ENCODE results near the gene CD3G.

The CD3G gene

GRCh38 chr11:118375978-118376377 is 31.8 kb downstream of the CD3G start:
- H3K4me1 ChIP-seq (ENCODE audit: control insufficient read depth, insufficient read depth, low read length, unreplicated experiment), result no peaks in the 10 kb centered on the region
- H3K4me3 ChIP-seq (ENCODE audit: low read depth, low read length), result no peak overlapping the region
- peaks cover 35% of the 10 kb centered on the region for H3K36me3 ChIP-seq (ENCODE audit: insufficient read depth, low read length)
- H2AFZ ChIP-seq (ENCODE audit: low read length, unreplicated experiment), result no peak overlapping the region
- no peaks in the 10 kb centered on the region for H3K27me3 ChIP-seq (ENCODE audit: insufficient read depth, low read length)
- H3K79me2 ChIP-seq (ENCODE audit: control insufficient read depth, insufficient read depth, low read length, unreplicated experiment), result no peaks in the 10 kb centered on the region
- H3K27ac ChIP-seq (ENCODE audit: low read depth, low read length), result no peak overlapping the region

GRCh38 chr11:118379497-118379896 is 35.4 kb downstream of the CD3G start:
- H3K27ac ChIP-seq (ENCODE audit: low read depth, low read length), result no peak overlapping the region

DNA sequence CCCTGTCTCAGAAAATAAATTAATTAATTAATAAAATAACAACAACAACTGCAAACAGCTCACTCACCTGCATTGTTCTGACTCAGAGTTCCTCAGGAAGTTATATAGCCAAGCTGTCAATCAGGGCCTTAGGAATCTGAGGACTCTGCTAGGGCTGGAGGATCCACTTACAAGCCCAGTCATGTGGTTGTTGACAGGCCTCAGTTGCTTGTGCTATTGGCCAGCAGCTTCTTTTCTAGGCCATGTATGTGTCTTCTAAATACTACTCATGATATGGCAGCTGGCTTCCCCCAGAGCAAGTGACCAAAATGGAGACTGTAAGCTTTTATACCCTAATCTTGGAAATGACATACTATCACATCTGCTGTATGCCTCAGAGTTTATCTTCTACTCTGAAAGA is 36.4 kb downstream of the CD3G start:
- Histone ChIP-seq H3K27ac (ENCODE audit: low read depth, low read length) (no peak overlapping the region), H3K79me2 (ENCODE audit: control insufficient read depth, insufficient read depth, low read length, unreplicated experiment) (no peaks in the 10 kb centered on the region), H3K36me3 (ENCODE audit: insufficient read depth, low read length) (peaks cover 28% of the 10 kb centered on the region), H2AFZ (ENCODE audit: low read length, unreplicated experiment) (no peak overlapping the region), H3K27me3 (ENCODE audit: insufficient read depth, low read length) (no peaks in the 10 kb centered on the region), H3K4me3 (ENCODE audit: low read depth, low read length) (no peak overlapping the region), H3K4me1 (ENCODE audit: control insufficient read depth, insufficient read depth, low read length, unreplicated experiment) (no peaks in the 10 kb centered on the region)

More at GRCh38 chr11:118379497-118379896, 35.4 kb downstream of the CD3G start:
- Histone ChIP-seq H3K4me3 (ENCODE audit: low read depth, low read length) (no peak overlapping the region), H3K27me3 (ENCODE audit: insufficient read depth, low read length) (no peaks in the 10 kb centered on the region), H3K4me1 (ENCODE audit: control insufficient read depth, insufficient read depth, low read length, unreplicated experiment) (no peaks in the 10 kb centered on the region), H2AFZ (ENCODE audit: low read length, unreplicated experiment) (no peak overlapping the region), H3K36me3 (ENCODE audit: insufficient read depth, low read length) (peaks cover 24% of the 10 kb centered on the region), H3K79me2 (ENCODE audit: control insufficient read depth, insufficient read depth, low read length, unreplicated experiment) (no peaks in the 10 kb centered on the region)

DNA sequence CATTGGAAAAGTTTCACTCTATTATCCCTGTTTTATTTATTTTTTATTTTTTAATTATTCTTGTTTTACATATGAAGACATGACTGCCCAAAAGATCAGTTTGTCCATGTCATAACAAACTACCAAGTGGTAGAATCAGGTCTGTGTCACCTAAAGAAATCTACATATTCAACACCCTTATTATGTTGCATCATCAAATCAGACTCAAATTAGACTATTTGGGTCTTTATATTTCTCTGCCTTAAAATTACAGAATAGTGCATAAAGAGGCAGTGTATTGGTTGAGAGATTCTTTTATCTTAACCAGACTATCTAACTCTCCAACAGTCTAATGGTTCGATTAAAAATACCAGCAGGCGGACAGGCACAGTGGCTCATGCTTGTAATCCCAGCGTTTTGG is 38.8 kb downstream of the CD3G start:
- no peaks in the 10 kb centered on the region for H3K79me2 ChIP-seq (ENCODE audit: control insufficient read depth, insufficient read depth, low read length, unreplicated experiment)
- no peak overlapping the region for H3K4me3 ChIP-seq (ENCODE audit: low read depth, low read length)
- H3K27ac ChIP-seq (ENCODE audit: low read depth, low read length), result no peak overlapping the region
- no peaks in the 10 kb centered on the region for H3K27me3 ChIP-seq (ENCODE audit: insufficient read depth, low read length)
- peaks cover 39% of the 10 kb centered on the region for H3K36me3 ChIP-seq (ENCODE audit: insufficient read depth, low read length)
- H3K4me1 ChIP-seq (ENCODE audit: control insufficient read depth, insufficient read depth, low read length, unreplicated experiment), result no peaks in the 10 kb centered on the region
- no peak overlapping the region for H2AFZ ChIP-seq (ENCODE audit: low read length, unreplicated experiment)

DNA sequence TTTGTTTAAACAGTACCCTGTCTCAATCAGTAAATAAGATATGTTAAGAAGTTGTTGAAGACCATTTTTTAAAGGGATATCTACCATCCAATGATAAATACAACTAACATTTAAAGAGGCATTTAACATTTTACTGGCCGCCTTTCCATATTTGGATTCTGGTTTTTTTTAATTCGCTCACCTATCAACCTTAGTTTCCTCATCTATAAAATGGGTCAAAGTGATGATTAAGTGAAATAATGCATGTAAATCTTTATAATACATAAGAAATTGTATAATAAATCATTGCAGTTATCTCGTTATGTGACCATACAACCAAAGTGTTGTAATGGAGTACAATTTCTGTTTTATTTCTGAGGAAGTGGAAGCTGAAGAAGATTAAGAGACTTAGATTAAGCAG is 39.5 kb downstream of the CD3G start:
- Histone ChIP-seq H3K4me1 (ENCODE audit: control insufficient read depth, insufficient read depth, low read length, unreplicated experiment) (no peaks in the 10 kb centered on the region), H3K27me3 (ENCODE audit: insufficient read depth, low read length) (no peaks in the 10 kb centered on the region), H3K36me3 (ENCODE audit: insufficient read depth, low read length) (peaks cover 39% of the 10 kb centered on the region), H3K4me3 (ENCODE audit: low read depth, low read length) (no peak overlapping the region), H3K79me2 (ENCODE audit: control insufficient read depth, insufficient read depth, low read length, unreplicated experiment) (no peaks in the 10 kb centered on the region), H2AFZ (ENCODE audit: low read length, unreplicated experiment) (no peak overlapping the region), H3K27ac (ENCODE audit: low read depth, low read length) (no peak overlapping the region)

DNA sequence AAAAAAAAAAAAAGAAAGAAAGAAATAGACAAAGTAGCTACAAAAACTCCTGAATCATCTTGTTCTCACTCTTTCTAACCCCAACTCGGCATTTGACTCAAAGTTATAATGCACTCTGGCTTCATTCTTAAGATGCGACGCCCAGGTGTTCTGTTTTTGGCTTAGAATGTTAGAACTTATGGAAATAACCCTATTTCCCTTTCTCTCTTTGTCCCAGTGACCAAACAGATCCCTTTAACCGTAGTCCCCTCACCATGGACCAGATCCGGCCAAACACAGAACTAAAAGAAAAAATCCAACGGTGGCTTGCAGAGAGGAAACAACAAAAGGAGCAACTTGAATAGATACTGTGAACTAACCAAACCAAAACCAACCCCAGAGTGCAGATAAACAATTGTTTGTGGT is 52.0 kb downstream of the CD3G start:
- H2AFZ ChIP-seq (ENCODE audit: low read length, unreplicated experiment), result no peak overlapping the region
- H3K27me3 ChIP-seq (ENCODE audit: insufficient read depth, low read length), result no peaks in the 10 kb centered on the region
- H3K27ac ChIP-seq (ENCODE audit: low read depth, low read length), result no peak overlapping the region
- no peak overlapping the region for H3K4me3 ChIP-seq (ENCODE audit: low read depth, low read length)
- peaks cover 6% of the 10 kb centered on the region; the same call in 1 of the 2 replicates for H3K36me3 ChIP-seq (ENCODE audit: insufficient read depth, low read length)
- H3K79me2 ChIP-seq (ENCODE audit: control insufficient read depth, insufficient read depth, low read length, unreplicated experiment), result no peaks in the 10 kb centered on the region
- peaks cover 4% of the 10 kb centered on the region for H3K4me1 ChIP-seq (ENCODE audit: control insufficient read depth, insufficient read depth, low read length, unreplicated experiment)

DNA sequence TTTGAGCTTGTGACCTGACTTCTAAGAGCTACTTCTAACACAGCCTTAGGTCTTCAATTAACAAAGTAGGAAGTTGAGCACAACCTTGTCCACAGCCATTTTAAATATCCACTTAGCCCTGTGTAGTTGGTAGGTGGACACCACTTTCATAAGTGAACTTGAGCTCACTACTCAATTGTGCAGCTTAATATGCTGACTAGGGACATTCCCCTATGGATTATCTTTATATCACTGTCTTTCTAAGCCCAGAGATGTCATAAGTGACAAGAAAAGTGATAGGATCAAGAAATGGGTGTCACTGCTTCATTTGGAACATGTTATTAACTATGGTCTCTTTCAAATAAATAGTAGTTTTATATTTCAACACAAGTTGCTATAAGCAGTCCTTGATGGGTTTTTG is 53.3 kb downstream of the CD3G start:
- Histone ChIP-seq H3K36me3 (ENCODE audit: insufficient read depth, low read length) (peaks cover 2% of the 10 kb centered on the region; the same call in 1 of the 2 replicates), H3K4me3 (ENCODE audit: low read depth, low read length) (no peak overlapping the region), H3K27ac (ENCODE audit: low read depth, low read length) (no peak overlapping the region), H3K4me1 (ENCODE audit: control insufficient read depth, insufficient read depth, low read length, unreplicated experiment) (peaks cover 4% of the 10 kb centered on the region), H2AFZ (ENCODE audit: low read length, unreplicated experiment) (no peak overlapping the region), H3K27me3 (ENCODE audit: insufficient read depth, low read length) (no peaks in the 10 kb centered on the region), H3K79me2 (ENCODE audit: control insufficient read depth, insufficient read depth, low read length, unreplicated experiment) (peaks cover 11% of the 10 kb centered on the region)

DNA sequence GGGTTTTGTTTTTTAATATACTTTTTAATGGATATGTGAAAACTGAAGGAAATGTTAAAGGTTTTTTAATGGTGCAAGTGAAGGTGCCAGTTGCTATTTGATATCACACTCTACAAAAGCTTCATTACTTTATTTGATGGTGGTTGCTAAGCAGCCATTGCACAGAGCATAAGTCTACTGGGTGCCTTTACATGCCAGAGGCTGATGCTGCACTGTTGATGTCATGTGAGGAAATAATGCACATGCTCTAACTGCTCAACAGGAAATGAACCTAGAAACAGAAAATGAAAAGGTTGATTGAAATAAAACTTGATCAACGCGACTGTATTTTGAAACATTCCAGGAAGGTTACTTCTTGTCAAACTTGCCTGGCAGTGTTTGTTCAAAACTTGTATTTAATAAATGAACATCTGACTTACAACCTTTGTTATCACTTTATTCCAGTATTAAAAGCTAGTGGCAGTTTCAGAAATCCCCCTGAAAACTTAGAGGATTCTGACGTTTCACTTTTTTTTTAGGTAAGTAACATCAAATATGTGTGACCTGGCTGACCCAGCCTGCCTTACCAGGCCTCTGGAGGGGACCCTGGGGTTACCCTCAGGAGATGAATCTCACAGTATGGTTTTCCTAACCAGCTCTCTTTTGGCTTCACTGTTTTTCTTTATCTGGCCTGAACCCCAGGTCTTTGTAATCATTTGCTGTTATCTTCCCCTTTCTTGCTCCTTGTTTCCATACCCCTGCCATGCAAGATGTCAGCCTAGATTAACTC is 54.8 kb downstream of the CD3G start:
- no peak overlapping the region for H2AFZ ChIP-seq (ENCODE audit: low read length, unreplicated experiment)
- H3K27me3 ChIP-seq (ENCODE audit: insufficient read depth, low read length), result no peaks in the 10 kb centered on the region
- peaks cover 19% of the 10 kb centered on the region for H3K4me1 ChIP-seq (ENCODE audit: control insufficient read depth, insufficient read depth, low read length, unreplicated experiment)
- no peak overlapping the region for H3K4me3 ChIP-seq (ENCODE audit: low read depth, low read length)
- no peaks in the 10 kb centered on the region for H3K36me3 ChIP-seq (ENCODE audit: insufficient read depth, low read length)
- peaks cover 25% of the 10 kb centered on the region for H3K79me2 ChIP-seq (ENCODE audit: control insufficient read depth, insufficient read depth, low read length, unreplicated experiment)
- H3K27ac ChIP-seq (ENCODE audit: low read depth, low read length), result peak overlapping the region; percentile 26; the same call in 1 of the 2 replicates

DNA sequence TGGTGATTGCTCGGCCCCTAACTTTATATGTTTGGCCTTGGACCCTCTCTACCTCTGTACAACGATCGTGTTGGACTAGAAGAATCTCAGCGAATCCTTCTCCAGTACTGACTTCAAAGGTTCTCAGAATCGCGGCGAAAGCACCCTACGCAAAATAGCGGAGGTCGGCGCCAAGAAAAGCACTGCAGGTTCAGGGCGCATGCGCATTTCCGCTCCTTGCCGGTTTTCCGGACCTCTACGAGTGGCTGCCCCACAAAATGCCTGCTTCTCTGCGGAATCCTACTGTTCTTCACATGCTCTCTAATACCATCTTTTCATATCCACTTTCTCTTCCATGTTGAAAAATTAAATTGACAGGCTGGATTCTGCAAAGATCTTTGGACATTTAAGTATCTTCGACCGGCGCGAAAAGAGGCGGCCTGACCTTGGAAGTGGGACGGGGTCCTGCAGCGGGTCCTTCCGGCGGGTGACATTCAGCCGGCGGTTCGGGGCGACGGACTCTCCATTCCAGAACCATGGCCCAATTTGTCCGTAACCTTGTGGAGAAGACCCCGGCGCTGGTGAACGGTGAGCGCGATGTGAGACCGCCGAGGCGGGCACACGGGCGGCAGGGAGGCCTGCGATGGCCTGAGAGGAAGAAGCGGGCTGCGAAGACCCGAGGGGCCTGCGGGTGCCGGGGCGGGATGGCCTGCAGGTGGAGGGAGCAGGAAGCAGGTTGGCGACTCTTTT is 57.2 kb downstream of the CD3G start, which contains the start of gene ATP5MG:
Gene ATP5MG (plus strand): TSS at position 456 of the 729 bp plus-strand sequence. CDS start 60 bp downstream, at position 516.
- H3K4me1 ChIP-seq (ENCODE audit: control insufficient read depth, insufficient read depth, low read length, unreplicated experiment), result peaks cover 26% of the 10 kb centered on the region
- peaks cover 48% of the 10 kb centered on the region for H3K79me2 ChIP-seq (ENCODE audit: control insufficient read depth, insufficient read depth, low read length, unreplicated experiment)
- H3K27ac ChIP-seq (ENCODE audit: low read depth, low read length), result peak within 1 kb of the TSS; percentile 79
- no peaks in the 10 kb centered on the region for H3K36me3 ChIP-seq (ENCODE audit: insufficient read depth, low read length)
- peak within 1 kb of the TSS; percentile 95 for H3K4me3 ChIP-seq (ENCODE audit: low read depth, low read length)
- no peaks in the 10 kb centered on the region for H3K27me3 ChIP-seq (ENCODE audit: insufficient read depth, low read length)
- peak within 1 kb of the TSS; percentile 92 for H2AFZ ChIP-seq (ENCODE audit: low read length, unreplicated experiment)

- Histone ChIP-seq H3K27ac (ENCODE audit: low read depth, low read length) (peak overlapping the region; percentile 79), H3K36me3 (ENCODE audit: insufficient read depth, low read length) (peaks cover 2% of the 10 kb centered on the region; the same call in 1 of the 2 replicates), H3K27me3 (ENCODE audit: insufficient read depth, low read length) (no peaks in the 10 kb centered on the region), H3K4me1 (ENCODE audit: control insufficient read depth, insufficient read depth, low read length, unreplicated experiment) (peaks cover 26% of the 10 kb centered on the region), H2AFZ (ENCODE audit: low read length, unreplicated experiment) (peak overlapping the region; percentile 92), H3K79me2 (ENCODE audit: control insufficient read depth, insufficient read depth, low read length, unreplicated experiment) (peaks cover 55% of the 10 kb centered on the region), H3K4me3 (ENCODE audit: low read depth, low read length) (peak overlapping the region; percentile 95)
These were observed 57.9 kb downstream of the CD3G start for GRCh38 chr11:118401880-118402590.

Data from ACC112 (cell line).